ENCODE measurements around the gene PCYT1A. TPM values are rescaled to one million over a fixed set of nuclear protein-coding genes. Genes with fewer than 3 reads are reported as not detected.
"Not testable (repeated sequence)": the region's sequence is repeated elsewhere in the genome, so short reads cannot be mapped to it uniquely, and the experiment has no call there.

PCYT1A gene
- total and polyA plus RNA-seq, 12 donors: 20.8 to 111 (median 73.9) TPM

DNA sequence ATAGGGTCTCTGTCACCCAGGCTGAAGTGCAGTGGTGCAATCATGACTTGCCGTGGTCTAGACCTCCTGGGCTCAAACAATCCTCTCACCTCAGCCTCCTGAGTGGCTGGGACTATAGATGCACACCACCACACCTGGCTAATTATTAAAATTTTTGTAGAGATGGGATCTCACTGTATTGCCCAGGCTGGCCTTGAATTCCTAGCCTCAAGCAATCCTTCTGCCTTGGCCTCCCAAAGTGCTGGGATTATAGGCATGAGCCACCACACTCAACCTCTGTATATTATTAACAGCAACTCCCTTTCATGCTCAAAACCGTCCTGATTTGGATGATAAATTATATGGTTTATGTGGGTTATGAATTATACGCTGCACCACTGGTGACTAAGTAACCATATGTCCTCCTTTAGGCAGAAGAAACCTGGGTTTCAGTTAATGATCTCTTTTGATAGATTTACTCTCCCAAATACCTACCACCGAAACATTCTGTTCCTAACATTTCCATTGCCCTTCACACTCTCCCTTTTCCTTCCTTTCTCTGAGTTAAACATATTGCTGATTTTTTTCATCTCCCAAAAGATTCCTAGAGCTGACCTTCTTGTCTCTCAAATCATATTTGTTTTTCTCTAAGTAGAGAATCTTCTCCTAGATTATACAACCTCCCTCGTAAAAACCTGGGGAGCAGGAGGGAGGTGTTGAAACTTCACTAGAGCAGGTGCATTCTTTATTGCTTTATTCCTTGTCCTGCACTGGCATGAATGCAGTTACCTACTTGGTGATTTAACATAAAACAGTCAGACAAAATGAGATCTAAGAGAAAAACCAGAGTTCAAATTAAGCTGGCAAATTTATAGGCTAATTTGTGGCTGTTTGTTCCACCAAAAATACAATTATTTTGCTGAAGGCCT lies 32.9 kb downstream of the PCYT1A start:
- H3K4me3 ChIP-seq: no peak overlapping the region
- H3K9me3 ChIP-seq (replicated peaks in 1 of 3): no peaks in the 10 kb centered on the region
- no peak for TF ChIP-seq POLR2A (IDR thresholded peaks at IDR 0.05)
- TF ChIP-seq, protein P1, sequence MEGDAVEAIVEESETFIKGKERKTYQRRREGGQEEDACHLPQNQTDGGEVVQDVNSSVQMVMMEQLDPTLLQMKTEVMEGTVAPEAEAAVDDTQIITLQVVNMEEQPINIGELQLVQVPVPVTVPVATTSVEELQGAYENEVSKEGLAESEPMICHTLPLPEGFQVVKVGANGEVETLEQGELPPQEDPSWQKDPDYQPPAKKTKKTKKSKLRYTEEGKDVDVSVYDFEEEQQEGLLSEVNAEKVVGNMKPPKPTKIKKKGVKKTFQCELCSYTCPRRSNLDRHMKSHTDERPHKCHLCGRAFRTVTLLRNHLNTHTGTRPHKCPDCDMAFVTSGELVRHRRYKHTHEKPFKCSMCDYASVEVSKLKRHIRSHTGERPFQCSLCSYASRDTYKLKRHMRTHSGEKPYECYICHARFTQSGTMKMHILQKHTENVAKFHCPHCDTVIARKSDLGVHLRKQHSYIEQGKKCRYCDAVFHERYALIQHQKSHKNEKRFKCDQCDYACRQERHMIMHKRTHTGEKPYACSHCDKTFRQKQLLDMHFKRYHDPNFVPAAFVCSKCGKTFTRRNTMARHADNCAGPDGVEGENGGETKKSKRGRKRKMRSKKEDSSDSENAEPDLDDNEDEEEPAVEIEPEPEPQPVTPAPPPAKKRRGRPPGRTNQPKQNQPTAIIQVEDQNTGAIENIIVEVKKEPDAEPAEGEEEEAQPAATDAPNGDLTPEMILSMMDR (IDR thresholded peaks at IDR 0.05): no peak
- H3K27ac ChIP-seq: no peak overlapping the region
- WGBS, 4 donors: 75 to 87% (median 82%) methylated on average over 5 of the region's 5 CpGs
- H3K4me1 ChIP-seq (replicated peaks in 1 of 2): no peaks in the 10 kb centered on the region
- intact Hi-C loops (cut with DNase I): loop anchor here in 1 of 2 donors (10.0 kb wide), 1 partner anchor 430 kb away; no protein-coding TSS in a partner anchor
- no peak for DNase-seq
- H3K36me3 ChIP-seq (replicated peaks in 1 of 2): peaks cover 0 to 21% of the 10 kb centered on the region in 2 donors
- H3K27me3 ChIP-seq: no peaks in the 10 kb centered on the region

DNA sequence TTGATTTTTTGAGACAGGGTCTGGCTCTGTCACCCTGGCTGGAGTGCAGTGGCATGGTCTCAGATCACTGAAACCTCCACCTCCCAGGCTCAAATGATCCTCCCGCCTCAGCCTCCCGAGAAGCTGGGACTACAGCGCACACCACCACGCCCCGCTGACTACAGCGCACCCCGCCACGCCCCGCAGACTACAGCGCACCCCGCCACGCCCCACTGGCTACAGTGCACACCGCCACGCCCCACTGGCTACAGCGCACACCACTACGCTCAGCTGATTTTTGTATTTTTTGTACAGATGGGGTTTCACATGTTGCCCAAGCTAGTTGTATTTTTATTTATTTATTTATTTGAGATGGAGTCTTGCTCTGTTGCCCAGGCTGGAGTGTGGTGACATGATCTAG lies 35.6 kb downstream of the PCYT1A start:
- Histone ChIP-seq H3K27ac (no peak overlapping the region), H3K36me3 (replicated peaks in 1 of 2) (peaks cover 0 to 26% of the 10 kb centered on the region in 2 donors), H3K27me3 (no peaks in the 10 kb centered on the region), H3K4me3 (no peak overlapping the region), H3K4me1 (replicated peaks in 1 of 2) (no peaks in the 10 kb centered on the region), H3K9me3 (replicated peaks in 1 of 3) (no peaks in the 10 kb centered on the region)
- intact Hi-C loops (cut with DNase I): loop anchor here in 1 of 2 donors (10.0 kb wide), 1 partner anchor 433 kb away; no protein-coding TSS in a partner anchor
- 94 to 98% (median 97%) methylated on average over 16 of the region's 16 CpGs for WGBS, 4 donors
- no peak for DNase-seq
- TF ChIP-seq, protein P1 (IDR thresholded peaks at IDR 0.05): no peak
- TF ChIP-seq POLR2A (IDR thresholded peaks at IDR 0.05): no peak

DNA sequence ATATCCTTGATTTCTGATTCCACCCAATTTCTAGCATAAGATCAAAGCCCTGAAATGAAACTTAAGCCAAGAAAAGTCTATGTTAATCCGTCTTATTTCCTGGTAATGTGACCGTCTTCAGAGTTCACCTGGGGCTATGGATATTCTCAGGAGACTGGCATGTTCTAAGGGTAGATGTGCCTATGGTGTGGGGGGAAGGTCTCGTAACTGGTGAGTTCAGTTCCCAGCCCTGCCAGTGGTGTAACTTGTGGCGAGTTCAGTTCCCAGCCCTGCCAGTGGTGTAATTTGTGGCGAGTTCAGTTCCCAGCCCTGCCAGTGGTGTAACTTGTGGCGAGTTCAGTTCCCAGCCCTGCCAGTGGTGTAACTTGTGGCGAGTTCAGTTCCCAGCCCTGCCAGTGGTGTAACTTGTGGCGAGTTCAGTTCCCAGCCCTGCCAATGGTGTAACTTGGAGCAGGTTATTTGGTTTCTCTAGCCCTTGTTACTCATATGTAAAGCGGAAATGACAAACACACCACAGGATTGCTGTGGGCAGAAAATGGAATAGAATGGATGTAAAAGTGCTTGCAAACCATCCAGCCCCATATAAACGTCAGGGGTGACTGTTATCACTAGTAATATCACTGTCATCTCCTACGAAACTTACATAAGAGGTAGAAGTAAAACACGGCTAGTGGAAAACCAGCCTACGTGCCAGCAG lies 40.8 kb downstream of the PCYT1A start:
- WGBS, 4 donors: 79 to 92% (median 89%) methylated on average over 13 of the region's 13 CpGs
- intact Hi-C loops (cut with DNase I): no loop called here
- DNase-seq: no peak
- no peaks in the 10 kb centered on the region for H3K9me3 ChIP-seq (replicated peaks in 1 of 3)
- no peaks in the 10 kb centered on the region for H3K4me1 ChIP-seq (replicated peaks in 1 of 2)
- peaks cover 0 to 41% of the 10 kb centered on the region in 2 donors for H3K36me3 ChIP-seq (replicated peaks in 1 of 2)
- TF ChIP-seq, protein P1 (IDR thresholded peaks at IDR 0.05): no peak
- no peak for TF ChIP-seq POLR2A (IDR thresholded peaks at IDR 0.05)
- no peaks in the 10 kb centered on the region for H3K27me3 ChIP-seq
- no peak overlapping the region for H3K27ac ChIP-seq
- no peak overlapping the region for H3K4me3 ChIP-seq

DNA sequence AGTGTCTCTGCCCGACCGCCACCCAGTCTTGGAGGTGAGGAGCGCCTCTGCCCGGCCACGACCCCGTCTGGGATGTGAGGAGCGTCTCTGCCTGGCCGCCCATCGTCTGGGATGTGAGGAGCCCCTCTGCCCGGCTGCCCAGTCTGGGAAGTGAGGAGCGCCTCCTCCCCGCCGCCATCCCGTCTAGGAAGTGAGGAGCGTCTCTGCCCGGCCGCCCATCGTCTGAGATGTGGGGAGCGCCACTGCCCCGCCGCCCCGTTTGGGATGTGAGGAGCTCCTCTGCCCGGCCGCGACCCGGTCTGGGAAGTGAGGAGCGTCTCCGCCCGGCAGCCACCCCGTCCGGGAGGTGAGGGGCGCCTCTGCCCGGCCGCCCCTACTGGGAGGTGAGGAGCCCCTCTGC lies 43.4 kb downstream of the PCYT1A start:
- Histone ChIP-seq H3K36me3 (replicated peaks in 1 of 2) (peaks cover 0 to 64% of the 10 kb centered on the region in 2 donors), H3K4me1 (replicated peaks in 1 of 2) (peaks cover 7 to 17% of the 10 kb centered on the region in 2 donors)
- H3K4me3 ChIP-seq; intact Hi-C loops (cut with DNase I); H3K9me3 ChIP-seq (replicated peaks in 1 of 3); H3K27me3 ChIP-seq; H3K27ac ChIP-seq; DNase-seq: not testable (repeated sequence)
- WGBS, 4 donors: 95 to 99% (median 98%) methylated on average over 21 to 34 of the region's 34 CpGs; no CpG with 5 or more reads in 1 of the 4 donors
